Bronchial epithelial cell (primary cell): Measurements from ENCODE around the gene WNT9A. TPM values are rescaled to one million over a fixed set of nuclear protein-coding genes. Genes with fewer than 3 reads are reported as not detected.

Experiments
- DNase-seq: peaks from one replicate; pipeline ENCODE4 v3.0.0-alpha.2; 2010; ENCODE audit warnings: low read depth
- FAIRE-seq: peaks from 2 replicates; lab custom pipeline; 2011; peaks lifted over from hg19 to GRCh38; lab: Jason Lieb, UNC
- H3K27me3 ChIP-seq: 2 replicates; pipeline ENCODE4 v1.5.1; 2011; ENCODE audit warnings: low read length; ENCODE audit not compliant: control insufficient read depth, insufficient read depth
- H3K36me3 ChIP-seq: 2 replicates; pipeline ENCODE4 v1.5.1; 2011; ENCODE audit warnings: low read length; ENCODE audit not compliant: control insufficient read depth, insufficient read depth
- H3K4me3 ChIP-seq: 2 replicates; pipeline ENCODE4 v1.5.1; 2011; ENCODE audit warnings: mild to moderate bottlenecking, low read depth, low read length, control low read depth
- total RNA-seq: library from RNA; depleted of rRNA; stranded (reverse); fragments of >200 nt; gene quantifications from 2 replicates; pipeline ENCODE4 v1.2.1, GENCODE V29; 2014
- TF ChIP-seq, protein P1 (sequence below): IDR thresholded peaks from 2 replicates; pipeline ENCODE4 v1.5.1; 2011; ENCODE audit warnings: mild to moderate bottlenecking, moderate library complexity, low read length, control low read depth, inconsistent platforms; ENCODE audit not compliant: insufficient read depth, severe bottlenecking

The WNT9A gene
- total RNA-seq, 1 donor from 2014 or later, result 4.2 TPM

DNA sequence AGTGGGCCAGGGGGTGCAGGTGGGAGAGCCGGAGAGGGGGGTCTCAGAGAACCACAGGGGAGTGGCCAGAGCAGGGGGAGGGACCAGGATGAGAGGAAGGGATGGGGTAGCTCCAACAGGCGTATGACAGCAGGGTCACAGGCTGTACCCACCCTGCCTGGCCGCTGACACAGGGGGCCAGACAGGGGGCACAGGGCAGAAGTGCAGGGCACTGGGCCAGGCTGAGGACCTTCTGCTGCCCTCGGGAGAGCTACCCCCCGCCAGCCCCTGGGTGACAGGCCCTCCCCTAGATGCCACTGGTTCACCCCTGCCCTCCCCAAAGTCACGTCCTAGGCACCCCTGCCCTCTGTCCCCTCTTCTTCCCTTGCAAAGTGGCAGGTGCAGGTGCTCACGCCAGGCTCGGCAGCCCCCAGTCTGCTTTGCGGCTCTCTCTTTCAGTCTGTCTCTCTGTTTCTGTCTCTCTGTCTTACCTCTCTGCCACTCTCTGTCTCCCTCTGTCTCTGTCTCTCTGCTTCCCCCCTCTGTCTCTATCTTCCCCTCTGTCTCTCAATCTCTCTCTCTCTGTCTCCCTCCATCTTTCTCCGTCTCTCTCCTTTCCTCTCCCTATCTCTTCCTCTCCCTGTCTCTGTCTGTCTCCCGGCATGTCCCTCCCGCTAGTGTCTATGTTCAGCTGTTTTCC, 48.5 kb downstream of the WNT9A start:
- Histone ChIP-seq H3K4me3 (no peak overlapping the region), H3K27me3 (no peaks in the 10 kb centered on the region), H3K36me3 (no peaks in the 10 kb centered on the region)
- DNase-seq (no peak), FAIRE-seq (no peak)
- TF ChIP-seq, protein P1, sequence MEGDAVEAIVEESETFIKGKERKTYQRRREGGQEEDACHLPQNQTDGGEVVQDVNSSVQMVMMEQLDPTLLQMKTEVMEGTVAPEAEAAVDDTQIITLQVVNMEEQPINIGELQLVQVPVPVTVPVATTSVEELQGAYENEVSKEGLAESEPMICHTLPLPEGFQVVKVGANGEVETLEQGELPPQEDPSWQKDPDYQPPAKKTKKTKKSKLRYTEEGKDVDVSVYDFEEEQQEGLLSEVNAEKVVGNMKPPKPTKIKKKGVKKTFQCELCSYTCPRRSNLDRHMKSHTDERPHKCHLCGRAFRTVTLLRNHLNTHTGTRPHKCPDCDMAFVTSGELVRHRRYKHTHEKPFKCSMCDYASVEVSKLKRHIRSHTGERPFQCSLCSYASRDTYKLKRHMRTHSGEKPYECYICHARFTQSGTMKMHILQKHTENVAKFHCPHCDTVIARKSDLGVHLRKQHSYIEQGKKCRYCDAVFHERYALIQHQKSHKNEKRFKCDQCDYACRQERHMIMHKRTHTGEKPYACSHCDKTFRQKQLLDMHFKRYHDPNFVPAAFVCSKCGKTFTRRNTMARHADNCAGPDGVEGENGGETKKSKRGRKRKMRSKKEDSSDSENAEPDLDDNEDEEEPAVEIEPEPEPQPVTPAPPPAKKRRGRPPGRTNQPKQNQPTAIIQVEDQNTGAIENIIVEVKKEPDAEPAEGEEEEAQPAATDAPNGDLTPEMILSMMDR, result no peak

DNA sequence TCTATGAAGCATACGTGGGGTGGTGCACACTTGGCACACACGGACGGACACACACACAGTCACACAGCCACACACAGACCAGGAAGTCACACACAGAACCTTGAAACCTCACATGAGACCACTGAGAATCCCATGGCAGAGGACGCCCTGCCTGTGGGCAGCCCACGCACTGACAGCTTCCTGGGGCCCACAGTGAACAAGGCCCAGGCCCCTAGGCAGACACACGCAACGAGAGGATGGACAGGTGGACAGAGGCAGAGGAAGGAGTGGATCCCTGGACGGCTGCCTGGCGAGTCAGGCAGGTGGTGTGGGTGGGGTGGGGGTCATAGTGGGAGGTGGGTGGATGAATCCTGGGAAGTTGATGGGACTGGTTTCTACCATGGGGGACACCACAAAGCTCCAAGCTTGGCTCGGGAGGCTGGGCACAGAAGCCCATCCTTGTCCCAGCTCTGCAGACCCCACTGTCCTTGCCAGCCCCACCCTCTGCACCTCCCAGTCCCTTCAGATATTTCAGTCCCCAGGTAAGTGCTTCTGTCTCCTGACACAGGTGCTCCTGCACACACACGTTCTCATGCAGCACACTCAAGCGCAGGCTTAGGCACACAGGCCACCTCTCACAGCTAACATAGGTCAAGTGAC, 49.1 kb downstream of the WNT9A start:
- TF ChIP-seq, protein P1, result no peak
- FAIRE-seq, result no peak

DNA sequence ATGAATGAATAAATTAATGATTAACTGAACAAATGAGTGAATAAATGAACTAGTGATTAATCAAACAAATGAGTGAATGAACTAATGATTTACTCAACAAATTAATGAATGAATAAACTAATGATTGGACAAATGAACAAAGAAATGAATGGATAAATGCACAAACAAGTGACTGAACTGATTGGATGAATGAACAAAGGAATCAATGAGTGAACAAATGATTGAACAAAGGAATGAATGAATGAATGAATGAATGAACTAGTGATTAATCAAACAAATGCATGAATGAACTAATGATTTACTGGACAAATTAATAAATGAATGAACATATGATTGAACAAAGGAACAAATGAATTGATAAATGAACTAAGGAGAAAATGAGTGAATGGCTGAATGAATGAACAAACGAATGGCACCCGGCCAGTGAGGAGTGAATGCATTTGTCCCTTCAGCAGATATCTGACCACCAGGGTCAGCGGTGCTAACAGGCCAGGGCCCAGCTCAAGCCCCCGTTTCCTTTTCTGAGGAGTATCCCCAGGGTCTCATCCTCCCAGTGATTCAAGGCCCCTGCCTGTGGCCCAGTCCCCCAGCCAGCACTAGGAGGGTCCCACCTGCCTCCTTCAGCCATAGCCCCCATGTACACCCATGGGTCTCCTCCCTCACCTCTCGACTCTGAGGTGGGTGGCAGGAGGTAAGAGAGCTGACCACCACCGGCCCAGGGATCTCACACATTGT, 49.9 kb downstream of the WNT9A start:
- TF ChIP-seq, protein P1, result no peak
- H3K36me3 ChIP-seq, result no peaks in the 10 kb centered on the region
- no peak for FAIRE-seq
- DNase-seq, result no peak
- H3K4me3 ChIP-seq, result no peak overlapping the region
- no peaks in the 10 kb centered on the region for H3K27me3 ChIP-seq

More for the DNA sequence above, 49.1 kb downstream of the WNT9A start:
- H3K27me3 ChIP-seq, result no peaks in the 10 kb centered on the region
- H3K36me3 ChIP-seq, result no peaks in the 10 kb centered on the region
- H3K4me3 ChIP-seq, result no peak overlapping the region
- DNase-seq, result no peak

DNA sequence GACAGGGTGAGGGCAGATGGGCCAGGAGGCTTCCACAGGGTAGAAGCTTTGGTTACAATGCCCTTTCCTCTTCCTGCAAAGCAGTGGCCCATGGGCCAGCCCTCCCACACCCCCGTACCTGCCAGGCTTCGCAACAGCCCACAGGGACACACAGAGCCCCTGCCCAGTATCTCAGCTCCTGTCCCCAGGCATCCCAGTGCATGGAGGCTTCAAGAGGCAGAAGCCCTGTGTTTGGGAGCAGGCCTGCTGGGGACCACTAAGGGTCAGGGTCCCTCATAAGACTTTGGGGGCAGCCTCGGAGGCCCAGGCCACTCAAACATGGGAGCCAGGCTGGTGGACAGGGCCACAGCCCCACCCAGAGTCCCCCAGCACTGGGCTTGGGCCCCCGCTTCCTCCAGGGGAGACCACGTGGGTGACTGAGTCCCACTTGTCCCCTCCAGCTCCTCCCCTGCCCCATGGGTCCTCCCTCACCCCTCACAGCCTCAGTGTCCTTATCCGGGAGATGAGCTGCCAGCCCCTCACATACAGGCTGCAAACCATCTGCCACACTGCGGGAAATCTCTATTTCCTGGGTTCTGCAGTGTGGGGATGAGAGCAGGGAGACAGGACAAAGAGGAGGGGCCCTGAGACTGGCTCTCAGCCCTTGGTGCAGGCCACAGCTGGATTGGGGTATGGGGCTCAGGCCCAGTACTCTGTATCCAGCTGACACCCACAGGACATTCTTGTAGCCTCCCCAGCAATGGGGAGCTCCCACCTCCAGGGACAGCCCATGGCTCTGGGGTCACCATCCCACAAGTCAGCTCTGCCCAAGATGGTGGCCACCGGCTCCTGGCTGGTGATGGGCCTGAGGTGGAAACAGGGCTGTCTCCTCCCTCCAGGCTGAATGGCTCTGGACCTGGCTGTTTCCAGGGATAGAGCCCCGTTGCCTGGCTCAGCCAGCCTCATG, 50.7 kb downstream of the WNT9A start:
- no peak for FAIRE-seq
- no peaks in the 10 kb centered on the region for H3K36me3 ChIP-seq
- H3K4me3 ChIP-seq, result no peak overlapping the region
- DNase-seq, result no peak
- no peaks in the 10 kb centered on the region for H3K27me3 ChIP-seq
- TF ChIP-seq, protein P1, result no peak

DNA sequence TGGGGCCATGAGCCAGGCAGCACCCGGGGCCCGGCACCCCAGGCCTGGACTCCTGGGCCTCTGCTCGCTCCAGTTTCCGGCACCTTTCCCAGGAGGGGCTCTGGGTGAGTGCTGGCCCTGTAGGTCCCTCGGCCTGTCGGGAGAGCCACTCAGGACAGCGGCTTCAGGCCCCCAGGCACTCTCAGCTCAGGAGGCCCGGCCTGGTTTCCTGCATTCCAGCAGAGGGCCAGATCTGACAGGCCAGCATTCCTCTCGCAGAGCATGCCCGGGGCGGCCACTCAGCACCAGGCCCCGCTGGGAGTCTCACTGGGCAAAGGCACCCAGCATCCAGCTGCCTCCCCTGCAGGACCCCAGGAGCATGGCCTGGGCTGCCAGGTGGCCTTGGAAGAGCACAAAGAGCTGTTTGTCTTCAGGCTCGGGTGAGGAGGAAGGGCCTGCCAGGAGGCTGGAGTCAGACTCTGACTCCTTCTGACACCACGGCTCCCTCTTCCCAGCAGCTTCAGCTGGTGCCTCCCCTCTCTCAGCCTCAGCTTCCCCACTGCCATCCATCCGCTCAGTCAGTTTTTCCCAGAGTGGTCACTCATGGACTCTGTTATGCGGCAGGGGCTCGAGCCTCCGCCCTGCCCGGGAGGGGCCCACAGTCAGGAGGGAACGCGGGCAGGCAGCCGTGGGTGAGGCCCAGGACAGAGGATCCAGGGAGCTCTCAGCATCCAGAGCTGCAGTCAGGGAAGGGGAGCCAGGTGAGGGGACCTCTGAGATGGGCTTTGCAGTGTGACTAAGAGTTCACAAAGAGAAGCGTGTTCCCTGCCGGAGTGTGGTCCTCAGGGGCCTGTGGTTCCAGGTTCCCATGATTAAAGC, 51.7 kb downstream of the WNT9A start:
- no peak for FAIRE-seq
- H3K27me3 ChIP-seq, result no peaks in the 10 kb centered on the region
- DNase-seq, result peak; percentile 46
- no peak overlapping the region for H3K4me3 ChIP-seq
- no peaks in the 10 kb centered on the region for H3K36me3 ChIP-seq
- TF ChIP-seq, protein P1, result no peak
